ENCODE results near the gene PPP1R12A. TPM values are rescaled to one million over a fixed set of nuclear protein-coding genes. Genes with fewer than 3 reads are reported as not detected.

PPP1R12A gene
- total and polyA plus RNA-seq, 2 of the 4 experiments (the other 2 are of a cell fraction), result 47.7 to 112 TPM

DNA sequence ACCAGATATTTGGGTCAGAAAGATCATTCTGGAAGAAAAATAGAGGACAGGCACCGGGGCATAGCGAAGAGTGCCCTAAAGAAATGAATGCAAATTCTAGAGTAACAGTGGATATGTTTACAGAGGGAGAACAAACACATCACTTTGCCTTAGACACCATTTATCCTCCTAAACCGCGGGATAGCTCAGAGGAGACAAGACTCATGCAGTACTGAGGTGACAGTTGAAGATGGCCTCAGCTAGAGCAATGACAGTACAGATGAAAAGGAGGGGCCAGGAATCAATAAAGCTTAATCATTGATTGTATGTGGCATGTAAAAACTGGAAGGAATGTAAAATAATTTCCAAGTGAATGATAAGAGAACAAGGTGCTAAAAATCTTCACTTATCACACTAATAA, 10.5 kb upstream of the PPP1R12A start:
- H3K9me3 ChIP-seq (ENCODE audit: control insufficient read depth, insufficient read depth, low read length), result no peaks in the 10 kb centered on the region

More for the DNA sequence above, 10.5 kb upstream of the PPP1R12A start:
- Histone ChIP-seq H4K91ac (ENCODE audit: insufficient read depth, low read depth, low read length) (no peak overlapping the region), H3K18ac (ENCODE audit: low read depth, low read length) (no peak overlapping the region), H3K9me1 (ENCODE audit: insufficient read depth, low read length) (no peaks in the 10 kb centered on the region), H2AK5ac (ENCODE audit: low read depth, low read length) (no peak overlapping the region), H3K23ac (ENCODE audit: low read depth, low read length) (no peak overlapping the region), H2AK9ac (replicated peaks; ENCODE audit: low read depth, low read length, poor library complexity) (no peak overlapping the region), H3K4me1 (ENCODE audit: control insufficient read depth, insufficient read depth, low read length) (no peaks in the 10 kb centered on the region), H3K79me1 (ENCODE audit: low read depth in 1 of 2, low read length in 2 of 2) (no peaks in the 10 kb centered on the region), H3K56ac (ENCODE audit: extremely low read depth, insufficient read depth, low read length) (no peak overlapping the region), H3K4ac (ENCODE audit: low read depth, low read length) (no peak overlapping the region), H4K5ac (ENCODE audit: low read depth, low read length) (no peak overlapping the region), H2BK120ac (ENCODE audit: low read depth, low read length) (no peak overlapping the region), H4K20me1 (ENCODE audit: insufficient read depth, low read length) (no peaks in the 10 kb centered on the region), H3K27ac (ENCODE audit: insufficient read depth, low read length) (no peak overlapping the region), H4K8ac (ENCODE audit: low read depth in 2 of 2, low read length in 2 of 2) (no peak overlapping the region), H3K27me3 (ENCODE audit: control insufficient read depth, insufficient read depth, low read length) (no peaks in the 10 kb centered on the region), H2BK20ac (ENCODE audit: low read depth, low read length) (no peak overlapping the region), H2AFZ (replicated peaks; ENCODE audit: low read length, poor library complexity) (no peak overlapping the region), H2BK5ac (ENCODE audit: low read depth, low read length, poor library complexity, severe bottlenecking) (no peak overlapping the region), H3K14ac (replicated peaks; ENCODE audit: low read depth, low read length) (no peak overlapping the region), H2BK15ac (ENCODE audit: low read depth, low read length) (no peak overlapping the region), H3K36me3 (ENCODE audit: control insufficient read depth, insufficient read depth, low read length) (no peaks in the 10 kb centered on the region), H3K4me3 (ENCODE audit: insufficient read depth, low read depth, low read length) (no peak overlapping the region), H3K9ac (ENCODE audit: low read depth, low read length) (no peak overlapping the region), H3K4me2 (ENCODE audit: low read depth, low read length) (no peak overlapping the region)
- WGBS, 2 experiments (ENCODE audit: extremely low coverage in 2 of 2, insufficient read length in 1 of 2), result no CpG with 5 or more reads among the region's 4 CpGs
- intact Hi-C loops (cut with micrococcal nuclease), result no loop called here
- ATAC-seq (ENCODE audit: low read depth) (no peak), DNase-seq (no peak)
- in situ Hi-C loops (cut with MboI; ENCODE audit: low sequenced_read_pairs), result loop anchor here (25.0 kb wide), 1 partner anchor 533 kb away; no protein-coding TSS in a partner anchor
- BruUV-seq (replicated peaks), result no TSS peak
- dilution Hi-C loops (cut with HindIII; ENCODE audit: low sequenced_read_pairs, unreplicated experiment), result no loop called here
- TF ChIP-seq, protein P1, sequence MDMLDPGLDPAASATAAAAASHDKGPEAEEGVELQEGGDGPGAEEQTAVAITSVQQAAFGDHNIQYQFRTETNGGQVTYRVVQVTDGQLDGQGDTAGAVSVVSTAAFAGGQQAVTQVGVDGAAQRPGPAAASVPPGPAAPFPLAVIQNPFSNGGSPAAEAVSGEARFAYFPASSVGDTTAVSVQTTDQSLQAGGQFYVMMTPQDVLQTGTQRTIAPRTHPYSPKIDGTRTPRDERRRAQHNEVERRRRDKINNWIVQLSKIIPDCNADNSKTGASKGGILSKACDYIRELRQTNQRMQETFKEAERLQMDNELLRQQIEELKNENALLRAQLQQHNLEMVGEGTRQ (IDR thresholded peaks at IDR 0.05; ENCODE audit: low read depth, low read length), result no peak
- no peak for TF ChIP-seq MXI1 (IDR thresholded peaks at IDR 0.05; ENCODE audit: borderline replicate concordance, low read depth, low read length)
- TF ChIP-seq, protein P2, sequence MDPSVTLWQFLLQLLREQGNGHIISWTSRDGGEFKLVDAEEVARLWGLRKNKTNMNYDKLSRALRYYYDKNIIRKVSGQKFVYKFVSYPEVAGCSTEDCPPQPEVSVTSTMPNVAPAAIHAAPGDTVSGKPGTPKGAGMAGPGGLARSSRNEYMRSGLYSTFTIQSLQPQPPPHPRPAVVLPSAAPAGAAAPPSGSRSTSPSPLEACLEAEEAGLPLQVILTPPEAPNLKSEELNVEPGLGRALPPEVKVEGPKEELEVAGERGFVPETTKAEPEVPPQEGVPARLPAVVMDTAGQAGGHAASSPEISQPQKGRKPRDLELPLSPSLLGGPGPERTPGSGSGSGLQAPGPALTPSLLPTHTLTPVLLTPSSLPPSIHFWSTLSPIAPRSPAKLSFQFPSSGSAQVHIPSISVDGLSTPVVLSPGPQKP (IDR thresholded peaks at IDR 0.05; ENCODE audit: borderline replicate concordance, low read depth, low read length), result no peak
- TF ChIP-seq FOS (IDR thresholded peaks at IDR 0.05; ENCODE audit: low read depth, low read length), result no peak
- no peak for TF ChIP-seq CHD1 (IDR thresholded peaks at IDR 0.05; ENCODE audit: low read depth, low read length)
- no peak for TF ChIP-seq RFX5 (IDR thresholded peaks at IDR 0.05; ENCODE audit: low read depth, low read length)
- no peak for TF ChIP-seq SMC3 (IDR thresholded peaks at IDR 0.05; ENCODE audit: low read depth, low read length)
- TF ChIP-seq RAD21 (IDR thresholded peaks at IDR 0.05; ENCODE audit: low read length), result no peak
- no peak for TF ChIP-seq CEBPB (IDR thresholded peaks at IDR 0.05; ENCODE audit: low read depth, low read length)
- ChIA-PET CTCF (interaction anchor here (0.7 kb wide), 1 partner anchor 981 kb away, joined by 3 read pairs; no protein-coding TSS in a partner anchor), POLR2A (ENCODE audit: unreplicated experiment) (no interaction called here)
